ENCODE results near the gene SCAMP3. TPM values are rescaled to one million over a fixed set of nuclear protein-coding genes. Genes with fewer than 3 reads are reported as not detected.

SCAMP3 gene
- total and polyA plus RNA-seq, 2 experiments from 2014 or later, result 50.5 to 52.5 TPM

DNA sequence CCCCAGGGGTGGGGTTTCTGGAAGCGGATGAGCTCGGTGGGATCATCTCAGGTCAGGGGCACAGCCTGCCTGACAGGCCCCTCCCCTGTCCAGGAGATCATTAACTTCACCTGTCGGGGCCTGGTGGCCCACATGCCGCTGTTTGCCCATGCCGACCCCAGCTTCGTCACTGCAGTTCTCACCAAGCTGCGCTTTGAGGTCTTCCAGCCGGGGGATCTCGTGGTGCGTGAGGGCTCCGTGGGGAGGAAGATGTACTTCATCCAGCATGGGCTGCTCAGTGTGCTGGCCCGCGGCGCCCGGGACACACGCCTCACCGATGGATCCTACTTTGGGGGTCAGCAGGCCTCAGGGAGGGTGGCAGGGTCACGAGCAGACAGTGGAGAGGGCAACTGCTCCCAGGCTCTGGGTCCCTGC lies 23.5 kb upstream of the SCAMP3 start:
- no peak overlapping the region for H3K4me3 Mint-ChIP-seq
- no peak overlapping the region for H3K27ac Mint-ChIP-seq
- Histone ChIP-seq H3F3A (replicated peaks; ENCODE audit: low read depth) (no peaks in the 10 kb centered on the region), H3K36me3 (ENCODE audit: insufficient read depth) (no peaks in the 10 kb centered on the region), H3K4me2 (no peak overlapping the region), H3K4me1 (ENCODE audit: insufficient read depth) (no peaks in the 10 kb centered on the region), H3K4me3 (no peak overlapping the region), H3K9me2 (ENCODE audit: insufficient read depth) (no peaks in the 10 kb centered on the region), H3K27me3 (ENCODE audit: insufficient read depth) (no peaks in the 10 kb centered on the region), H2AFZ (no peak overlapping the region), H3K79me2 (replicated peaks; ENCODE audit: insufficient read depth) (no peaks in the 10 kb centered on the region), H4K20me1 (replicated peaks; ENCODE audit: insufficient read depth) (no peaks in the 10 kb centered on the region; the same call in 1 of the 2 replicates), H3K27ac (ENCODE audit: low read depth) (no peak overlapping the region)
- peaks cover 7% of the 10 kb centered on the region for H3K27me3 Mint-ChIP-seq (ENCODE audit: insufficient read depth, low read depth, poor library complexity)
- TF ChIP-seq, protein P1, sequence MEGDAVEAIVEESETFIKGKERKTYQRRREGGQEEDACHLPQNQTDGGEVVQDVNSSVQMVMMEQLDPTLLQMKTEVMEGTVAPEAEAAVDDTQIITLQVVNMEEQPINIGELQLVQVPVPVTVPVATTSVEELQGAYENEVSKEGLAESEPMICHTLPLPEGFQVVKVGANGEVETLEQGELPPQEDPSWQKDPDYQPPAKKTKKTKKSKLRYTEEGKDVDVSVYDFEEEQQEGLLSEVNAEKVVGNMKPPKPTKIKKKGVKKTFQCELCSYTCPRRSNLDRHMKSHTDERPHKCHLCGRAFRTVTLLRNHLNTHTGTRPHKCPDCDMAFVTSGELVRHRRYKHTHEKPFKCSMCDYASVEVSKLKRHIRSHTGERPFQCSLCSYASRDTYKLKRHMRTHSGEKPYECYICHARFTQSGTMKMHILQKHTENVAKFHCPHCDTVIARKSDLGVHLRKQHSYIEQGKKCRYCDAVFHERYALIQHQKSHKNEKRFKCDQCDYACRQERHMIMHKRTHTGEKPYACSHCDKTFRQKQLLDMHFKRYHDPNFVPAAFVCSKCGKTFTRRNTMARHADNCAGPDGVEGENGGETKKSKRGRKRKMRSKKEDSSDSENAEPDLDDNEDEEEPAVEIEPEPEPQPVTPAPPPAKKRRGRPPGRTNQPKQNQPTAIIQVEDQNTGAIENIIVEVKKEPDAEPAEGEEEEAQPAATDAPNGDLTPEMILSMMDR (conservative IDR thresholded peaks at IDR 0.05; ENCODE audit: low read depth in 2 of 2), result no peak
- no peak for TF ChIP-seq POLR2AphosphoS5 (IDR thresholded peaks at IDR 0.05; ENCODE audit: low read depth)
- no peak for TF ChIP-seq ZNF114 (CRISPR knock-in tag; IDR thresholded peaks at IDR 0.05)
- no peak for TF ChIP-seq ZNF331 (CRISPR knock-in tag; IDR thresholded peaks at IDR 0.05; ENCODE audit: low read depth)
- ATAC-seq (no peak), DNase-seq (ENCODE audit: low spot score) (no peak)
- peaks cover 3% of the 10 kb centered on the region; the same call in 1 of the 3 replicates for H3K36me3 Mint-ChIP-seq (ENCODE audit: low read depth)
- H3K4me1 Mint-ChIP-seq, result no peaks in the 10 kb centered on the region; the same call in 1 of the 3 replicates
- no peaks in the 10 kb centered on the region for H3K9me3 Mint-ChIP-seq

DNA sequence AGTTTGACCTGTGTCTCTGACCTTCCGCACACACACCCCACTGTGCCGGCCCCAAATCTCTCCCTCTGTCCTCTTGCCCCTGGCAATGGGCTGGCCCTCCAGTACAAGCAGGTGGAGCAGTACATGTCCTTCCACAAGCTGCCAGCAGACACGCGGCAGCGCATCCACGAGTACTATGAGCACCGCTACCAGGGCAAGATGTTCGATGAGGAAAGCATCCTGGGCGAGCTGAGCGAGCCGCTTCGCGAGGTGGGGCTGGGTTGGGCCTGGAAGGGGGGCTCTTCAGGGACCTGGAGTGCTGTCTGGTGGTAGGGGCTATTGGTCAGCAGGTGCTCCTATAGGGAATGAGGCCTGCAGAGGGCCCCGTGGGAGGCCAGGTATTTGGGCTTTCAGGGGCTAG lies 22.9 kb upstream of the SCAMP3 start:
- no peak overlapping the region for H3K4me3 ChIP-seq
- no peaks in the 10 kb centered on the region for H3K79me2 ChIP-seq (replicated peaks; ENCODE audit: insufficient read depth)
- H3K4me2 ChIP-seq, result no peak overlapping the region
- Mint-ChIP-seq H3K36me3 (ENCODE audit: low read depth) (peaks cover 3% of the 10 kb centered on the region; the same call in 1 of the 3 replicates), H3K4me1 (no peaks in the 10 kb centered on the region; the same call in 1 of the 3 replicates), H3K4me3 (no peak overlapping the region), H3K9me3 (no peaks in the 10 kb centered on the region), H3K27ac (no peak overlapping the region), H3K27me3 (ENCODE audit: insufficient read depth, low read depth, poor library complexity) (peaks cover 7% of the 10 kb centered on the region)
- no peak overlapping the region for H2AFZ ChIP-seq
- ATAC-seq (no peak), DNase-seq (ENCODE audit: low spot score) (no peak)
- H3K27ac ChIP-seq (ENCODE audit: low read depth), result no peak overlapping the region
- H3K9me2 ChIP-seq (ENCODE audit: insufficient read depth), result no peaks in the 10 kb centered on the region
- no peaks in the 10 kb centered on the region for H3F3A ChIP-seq (replicated peaks; ENCODE audit: low read depth)
- no peaks in the 10 kb centered on the region for H3K36me3 ChIP-seq (ENCODE audit: insufficient read depth)
- no peaks in the 10 kb centered on the region for H3K4me1 ChIP-seq (ENCODE audit: insufficient read depth)
- no peaks in the 10 kb centered on the region for H3K27me3 ChIP-seq (ENCODE audit: insufficient read depth)
- H4K20me1 ChIP-seq (replicated peaks; ENCODE audit: insufficient read depth), result no peaks in the 10 kb centered on the region; the same call in 1 of the 2 replicates
- TF ChIP-seq, protein P2, sequence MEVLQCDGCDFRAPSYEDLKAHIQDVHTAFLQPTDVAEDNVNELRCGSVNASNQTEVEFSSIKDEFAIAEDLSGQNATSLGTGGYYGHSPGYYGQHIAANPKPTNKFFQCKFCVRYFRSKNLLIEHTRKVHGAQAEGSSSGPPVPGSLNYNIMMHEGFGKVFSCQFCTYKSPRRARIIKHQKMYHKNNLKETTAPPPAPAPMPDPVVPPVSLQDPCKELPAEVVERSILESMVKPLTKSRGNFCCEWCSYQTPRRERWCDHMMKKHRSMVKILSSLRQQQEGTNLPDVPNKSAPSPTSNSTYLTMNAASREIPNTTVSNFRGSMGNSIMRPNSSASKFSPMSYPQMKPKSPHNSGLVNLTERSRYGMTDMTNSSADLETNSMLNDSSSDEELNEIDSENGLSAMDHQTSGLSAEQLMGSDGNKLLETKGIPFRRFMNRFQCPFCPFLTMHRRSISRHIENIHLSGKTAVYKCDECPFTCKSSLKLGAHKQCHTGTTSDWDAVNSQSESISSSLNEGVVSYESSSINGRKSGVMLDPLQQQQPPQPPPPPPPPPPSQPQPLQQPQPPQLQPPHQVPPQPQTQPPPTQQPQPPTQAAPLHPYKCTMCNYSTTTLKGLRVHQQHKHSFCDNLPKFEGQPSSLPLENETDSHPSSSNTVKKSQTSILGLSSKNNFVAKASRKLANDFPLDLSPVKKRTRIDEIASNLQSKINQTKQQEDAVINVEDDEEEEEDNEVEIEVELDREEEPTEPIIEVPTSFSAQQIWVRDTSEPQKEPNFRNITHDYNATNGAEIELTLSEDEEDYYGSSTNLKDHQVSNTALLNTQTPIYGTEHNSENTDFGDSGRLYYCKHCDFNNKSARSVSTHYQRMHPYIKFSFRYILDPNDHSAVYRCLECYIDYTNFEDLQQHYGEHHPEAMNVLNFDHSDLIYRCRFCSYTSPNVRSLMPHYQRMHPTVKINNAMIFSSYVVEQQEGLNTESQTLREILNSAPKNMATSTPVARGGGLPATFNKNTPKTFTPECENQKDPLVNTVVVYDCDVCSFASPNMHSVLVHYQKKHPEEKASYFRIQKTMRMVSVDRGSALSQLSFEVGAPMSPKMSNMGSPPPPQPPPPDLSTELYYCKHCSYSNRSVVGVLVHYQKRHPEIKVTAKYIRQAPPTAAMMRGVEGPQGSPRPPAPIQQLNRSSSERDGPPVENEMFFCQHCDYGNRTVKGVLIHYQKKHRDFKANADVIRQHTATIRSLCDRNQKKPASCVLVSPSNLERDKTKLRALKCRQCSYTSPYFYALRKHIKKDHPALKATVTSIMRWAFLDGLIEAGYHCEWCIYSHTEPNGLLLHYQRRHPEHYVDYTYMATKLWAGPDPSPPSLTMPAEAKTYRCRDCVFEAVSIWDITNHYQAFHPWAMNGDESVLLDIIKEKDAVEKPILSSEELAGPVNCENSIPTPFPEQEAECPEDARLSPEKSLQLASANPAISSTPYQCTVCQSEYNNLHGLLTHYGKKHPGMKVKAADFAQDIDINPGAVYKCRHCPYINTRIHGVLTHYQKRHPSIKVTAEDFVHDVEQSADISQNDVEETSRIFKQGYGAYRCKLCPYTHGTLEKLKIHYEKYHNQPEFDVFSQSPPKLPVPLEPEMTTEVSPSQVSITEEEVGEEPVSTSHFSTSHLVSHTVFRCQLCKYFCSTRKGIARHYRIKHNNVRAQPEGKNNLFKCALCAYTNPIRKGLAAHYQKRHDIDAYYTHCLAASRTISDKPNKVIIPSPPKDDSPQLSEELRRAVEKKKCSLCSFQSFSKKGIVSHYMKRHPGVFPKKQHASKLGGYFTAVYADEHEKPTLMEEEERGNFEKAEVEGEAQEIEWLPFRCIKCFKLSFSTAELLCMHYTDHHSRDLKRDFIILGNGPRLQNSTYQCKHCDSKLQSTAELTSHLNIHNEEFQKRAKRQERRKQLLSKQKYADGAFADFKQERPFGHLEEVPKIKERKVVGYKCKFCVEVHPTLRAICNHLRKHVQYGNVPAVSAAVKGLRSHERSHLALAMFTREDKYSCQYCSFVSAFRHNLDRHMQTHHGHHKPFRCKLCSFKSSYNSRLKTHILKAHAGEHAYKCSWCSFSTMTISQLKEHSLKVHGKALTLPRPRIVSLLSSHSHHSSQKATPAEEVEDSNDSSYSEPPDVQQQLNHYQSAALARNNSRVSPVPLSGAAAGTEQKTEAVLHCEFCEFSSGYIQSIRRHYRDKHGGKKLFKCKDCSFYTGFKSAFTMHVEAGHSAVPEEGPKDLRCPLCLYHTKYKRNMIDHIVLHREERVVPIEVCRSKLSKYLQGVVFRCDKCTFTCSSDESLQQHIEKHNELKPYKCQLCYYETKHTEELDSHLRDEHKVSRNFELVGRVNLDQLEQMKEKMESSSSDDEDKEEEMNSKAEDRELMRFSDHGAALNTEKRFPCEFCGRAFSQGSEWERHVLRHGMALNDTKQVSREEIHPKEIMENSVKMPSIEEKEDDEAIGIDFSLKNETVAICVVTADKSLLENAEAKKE (CRISPR knock-in tag; IDR thresholded peaks at IDR 0.05), result no peak
- TF ChIP-seq JUNB (IDR thresholded peaks at IDR 0.05; ENCODE audit: unreplicated experiment) (no peak), NANOG (IDR thresholded peaks at IDR 0.05; ENCODE audit: borderline replicate concordance) (no peak), EZH2phosphoT487 (IDR thresholded peaks at IDR 0.05; ENCODE audit: unreplicated experiment) (no peak), STAT1 (IDR thresholded peaks at IDR 0.05; ENCODE audit: unreplicated experiment) (no peak), CREB1 (CRISPR knock-in tag; IDR thresholded peaks at IDR 0.05; ENCODE audit: low read depth) (no peak)
- TF ChIP-seq, protein P3, sequence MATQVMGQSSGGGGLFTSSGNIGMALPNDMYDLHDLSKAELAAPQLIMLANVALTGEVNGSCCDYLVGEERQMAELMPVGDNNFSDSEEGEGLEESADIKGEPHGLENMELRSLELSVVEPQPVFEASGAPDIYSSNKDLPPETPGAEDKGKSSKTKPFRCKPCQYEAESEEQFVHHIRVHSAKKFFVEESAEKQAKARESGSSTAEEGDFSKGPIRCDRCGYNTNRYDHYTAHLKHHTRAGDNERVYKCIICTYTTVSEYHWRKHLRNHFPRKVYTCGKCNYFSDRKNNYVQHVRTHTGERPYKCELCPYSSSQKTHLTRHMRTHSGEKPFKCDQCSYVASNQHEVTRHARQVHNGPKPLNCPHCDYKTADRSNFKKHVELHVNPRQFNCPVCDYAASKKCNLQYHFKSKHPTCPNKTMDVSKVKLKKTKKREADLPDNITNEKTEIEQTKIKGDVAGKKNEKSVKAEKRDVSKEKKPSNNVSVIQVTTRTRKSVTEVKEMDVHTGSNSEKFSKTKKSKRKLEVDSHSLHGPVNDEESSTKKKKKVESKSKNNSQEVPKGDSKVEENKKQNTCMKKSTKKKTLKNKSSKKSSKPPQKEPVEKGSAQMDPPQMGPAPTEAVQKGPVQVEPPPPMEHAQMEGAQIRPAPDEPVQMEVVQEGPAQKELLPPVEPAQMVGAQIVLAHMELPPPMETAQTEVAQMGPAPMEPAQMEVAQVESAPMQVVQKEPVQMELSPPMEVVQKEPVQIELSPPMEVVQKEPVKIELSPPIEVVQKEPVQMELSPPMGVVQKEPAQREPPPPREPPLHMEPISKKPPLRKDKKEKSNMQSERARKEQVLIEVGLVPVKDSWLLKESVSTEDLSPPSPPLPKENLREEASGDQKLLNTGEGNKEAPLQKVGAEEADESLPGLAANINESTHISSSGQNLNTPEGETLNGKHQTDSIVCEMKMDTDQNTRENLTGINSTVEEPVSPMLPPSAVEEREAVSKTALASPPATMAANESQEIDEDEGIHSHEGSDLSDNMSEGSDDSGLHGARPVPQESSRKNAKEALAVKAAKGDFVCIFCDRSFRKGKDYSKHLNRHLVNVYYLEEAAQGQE (IDR thresholded peaks at IDR 0.05; ENCODE audit: unreplicated experiment), result no peak
